GM21529 (cell line): Measurements from ENCODE around the gene MGA.

Experiments used
- ATAC-seq: cut with Tn5 transposase; IDR thresholded peaks from one replicate; pipeline ENCODE4 v1.9.1; 2021; ENCODE audit not compliant: unreplicated experiment

Gene MGA

DNA sequence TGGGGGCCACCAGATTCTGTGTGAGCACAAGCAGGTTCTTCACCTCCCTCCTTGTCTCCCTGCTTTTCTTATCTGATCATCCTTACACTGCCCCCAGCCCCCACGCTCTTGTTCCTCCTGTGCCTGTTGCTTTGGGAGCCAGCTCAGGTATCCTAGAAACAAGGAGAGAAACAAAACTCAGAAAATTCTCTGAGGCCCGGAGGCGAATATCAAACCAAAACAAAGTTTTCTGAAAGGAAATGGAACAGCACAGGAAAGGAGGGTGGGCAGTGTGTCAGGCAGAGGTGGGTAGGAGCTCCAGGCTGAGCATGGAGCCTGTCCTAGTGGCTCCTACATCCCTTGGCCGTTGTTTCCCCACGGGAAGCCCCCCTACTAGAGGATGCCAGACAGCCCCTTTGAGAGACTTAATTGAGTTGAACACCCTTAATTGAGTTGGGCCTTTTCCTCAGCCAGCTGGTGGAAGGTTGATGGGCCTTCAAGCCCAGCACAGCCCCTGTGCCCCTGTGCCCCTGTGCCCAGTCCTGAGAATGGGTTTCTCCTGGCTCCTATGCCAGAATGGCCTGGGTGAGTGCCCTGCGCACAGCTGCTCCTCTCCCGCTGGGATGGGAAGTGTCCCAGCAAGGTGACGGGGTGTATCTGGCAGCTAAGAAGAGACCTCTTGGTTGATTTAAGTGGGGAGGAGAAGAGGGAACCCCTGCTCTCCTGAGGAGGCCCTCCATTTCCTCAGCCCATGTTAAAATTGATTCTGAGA, 144.9 kb downstream of the MGA start:
- ATAC-seq, result no peak

- ATAC-seq, result no peak
Observed at GRCh38 chr15:41805711-41806110, 145.5 kb downstream of the MGA start.

DNA sequence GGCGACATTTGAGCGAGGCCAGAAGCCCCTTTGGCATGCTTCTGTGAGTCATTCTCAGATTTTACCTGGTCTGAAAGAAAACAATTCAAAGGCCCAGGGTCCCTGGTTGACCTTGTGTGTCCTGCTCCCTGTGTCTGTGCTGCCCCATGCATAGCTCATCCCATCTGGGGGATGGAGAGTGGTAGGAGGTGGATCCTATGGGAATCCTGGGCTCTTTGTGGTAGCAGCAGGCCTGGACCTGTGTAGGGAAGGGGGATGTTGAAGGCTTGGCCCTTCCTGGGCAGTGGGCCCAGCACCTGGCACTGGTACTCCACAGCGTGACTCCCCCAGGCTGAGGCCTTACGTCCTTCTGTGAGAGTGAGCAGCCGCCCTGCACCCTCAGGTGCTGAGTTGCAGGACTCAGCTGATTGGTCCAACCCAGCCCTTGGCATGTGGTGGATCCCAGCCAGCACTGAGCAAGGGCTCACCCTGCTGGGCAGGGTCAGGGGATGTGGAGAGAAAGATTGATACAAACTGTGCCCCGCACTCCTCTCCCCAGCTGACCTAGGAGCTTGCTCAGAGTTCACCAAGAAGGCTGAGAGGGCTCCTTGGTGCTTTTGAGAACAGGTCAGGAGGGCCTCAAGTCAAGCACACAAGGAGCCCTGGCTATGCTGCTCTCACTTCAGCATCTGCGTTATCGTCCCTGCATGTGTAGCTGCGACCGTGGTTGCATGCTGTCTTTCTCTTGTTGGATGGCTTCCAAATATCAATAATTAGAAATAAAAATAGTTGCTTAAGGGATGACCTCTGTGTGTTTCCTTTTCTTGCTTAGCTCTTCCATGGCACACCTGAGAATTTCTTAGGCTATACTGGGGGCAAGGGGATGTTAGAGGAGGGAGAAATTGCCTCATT, 146.3 kb downstream of the MGA start:
- no peak for ATAC-seq

DNA sequence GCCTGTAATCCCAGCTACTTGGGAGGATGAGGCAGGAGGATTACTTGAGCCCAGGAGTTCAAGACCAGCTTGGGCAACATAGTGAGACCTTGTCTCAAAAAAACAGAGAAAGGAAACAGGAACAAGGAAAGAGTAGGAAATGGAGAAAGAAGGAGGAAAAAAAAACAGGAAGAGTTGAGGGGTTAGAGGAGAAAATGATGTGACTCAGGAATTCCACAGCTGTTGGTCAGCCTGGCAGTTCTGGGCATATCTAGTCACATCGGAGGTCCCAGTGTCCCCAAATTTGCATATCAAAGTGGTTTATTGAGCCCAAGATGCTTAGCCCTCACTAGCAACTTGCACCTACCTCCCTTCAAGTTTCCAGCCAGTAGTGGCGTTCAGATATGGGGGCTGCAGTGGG, 148.9 kb downstream of the MGA start:
- no peak for ATAC-seq

DNA sequence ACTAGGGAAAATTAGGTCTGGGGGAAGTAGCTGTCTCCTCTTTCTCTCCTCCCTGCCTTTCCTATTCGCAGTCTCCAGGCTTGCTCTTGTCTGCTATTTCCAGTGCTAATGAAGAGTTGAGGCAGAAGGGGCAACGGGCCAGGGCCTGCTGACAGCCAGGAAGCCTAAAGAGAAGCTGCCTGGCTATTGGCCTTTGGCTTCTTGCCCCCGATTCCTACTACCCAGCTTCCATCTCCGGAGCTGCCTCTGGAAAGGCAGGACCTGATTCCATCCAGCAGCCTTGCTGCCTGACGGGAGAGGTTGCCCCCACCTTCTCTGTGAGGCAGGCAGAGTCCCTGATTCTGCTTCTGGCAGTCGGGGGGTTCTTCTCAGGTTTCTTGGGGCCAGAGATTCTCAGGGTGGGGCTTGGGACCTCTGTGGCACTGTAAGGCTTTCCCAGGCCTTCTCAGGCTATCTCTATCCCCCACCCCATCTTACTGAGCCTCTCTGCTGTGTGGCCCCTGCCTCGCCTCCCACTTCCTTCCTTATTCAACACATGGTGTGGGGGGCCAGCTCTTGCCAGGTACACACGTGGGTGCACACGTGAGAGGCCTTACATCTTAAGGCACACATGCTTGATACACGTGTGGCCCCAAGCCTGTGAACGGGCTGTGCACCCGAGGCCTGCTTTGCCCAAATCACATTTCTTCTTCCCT, 149.5 kb downstream of the MGA start:
- ATAC-seq, result no peak

DNA sequence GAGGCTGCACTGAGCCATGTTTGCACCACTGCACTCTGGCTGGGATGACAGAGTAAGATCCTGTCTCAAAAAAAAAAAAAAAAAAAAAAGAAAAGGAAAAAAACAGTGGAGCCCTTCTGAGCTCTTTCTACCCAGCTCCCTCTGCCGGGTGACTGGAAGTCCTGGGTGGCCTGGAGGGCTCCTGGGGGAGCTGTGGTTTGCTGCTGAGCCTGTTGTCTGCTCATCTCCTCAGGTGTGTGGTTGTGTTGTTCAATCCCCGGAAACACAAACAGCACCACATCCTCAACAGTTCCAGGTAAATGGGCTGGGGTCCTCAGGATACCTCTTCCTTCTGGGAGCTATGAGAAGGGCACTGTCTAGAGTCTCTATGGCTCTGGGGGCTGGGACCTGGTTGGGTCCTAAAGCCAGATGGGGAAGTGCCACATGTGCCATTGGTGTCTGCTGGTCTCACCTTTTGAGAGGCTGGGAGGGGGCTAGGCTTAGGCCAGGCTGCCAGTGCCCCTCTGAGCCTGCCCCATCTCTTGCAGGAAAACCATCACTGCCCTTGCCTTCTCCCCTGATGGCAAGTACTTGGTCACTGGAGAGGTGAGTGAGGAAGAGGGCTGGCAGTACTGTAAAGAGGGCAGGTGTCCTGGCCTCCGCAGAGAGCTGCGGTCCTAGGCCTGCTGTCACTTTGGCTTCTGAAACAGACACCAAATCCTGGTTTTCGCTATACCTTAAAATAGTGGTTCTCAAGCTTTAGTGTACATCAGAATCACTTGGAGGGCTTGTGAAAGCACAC, 150.6 kb downstream of the MGA start:
- ATAC-seq, result no peak

GRCh38 chr15:41811432-41812195, 151.4 kb downstream of the MGA start:
- ATAC-seq, result no peak

GRCh38 chr15:41812820-41813375, 152.7 kb downstream of the MGA start:
- ATAC-seq, result no peak

GRCh38 chr15:41813426-41813825, 153.2 kb downstream of the MGA start:
- no peak for ATAC-seq

DNA sequence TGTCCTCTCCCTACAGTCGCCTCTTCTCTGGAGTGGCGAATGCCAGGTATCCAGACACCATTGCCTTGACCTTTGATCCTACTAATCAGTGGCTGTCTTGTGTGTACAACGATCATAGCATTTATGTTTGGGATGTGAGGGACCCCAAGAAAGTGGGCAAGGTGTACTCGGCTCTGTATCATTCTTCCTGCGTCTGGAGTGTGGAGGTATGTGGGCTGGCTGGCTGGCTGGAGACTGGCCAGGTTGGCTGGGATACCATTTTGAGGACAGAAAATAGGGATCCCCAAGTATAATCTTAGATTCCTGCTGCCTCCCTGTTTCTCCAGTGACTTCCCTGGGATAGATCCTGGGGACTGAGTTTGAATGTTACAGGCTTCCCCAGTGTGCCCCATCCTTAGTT, 154.3 kb downstream of the MGA start:
- ATAC-seq, result no peak

DNA sequence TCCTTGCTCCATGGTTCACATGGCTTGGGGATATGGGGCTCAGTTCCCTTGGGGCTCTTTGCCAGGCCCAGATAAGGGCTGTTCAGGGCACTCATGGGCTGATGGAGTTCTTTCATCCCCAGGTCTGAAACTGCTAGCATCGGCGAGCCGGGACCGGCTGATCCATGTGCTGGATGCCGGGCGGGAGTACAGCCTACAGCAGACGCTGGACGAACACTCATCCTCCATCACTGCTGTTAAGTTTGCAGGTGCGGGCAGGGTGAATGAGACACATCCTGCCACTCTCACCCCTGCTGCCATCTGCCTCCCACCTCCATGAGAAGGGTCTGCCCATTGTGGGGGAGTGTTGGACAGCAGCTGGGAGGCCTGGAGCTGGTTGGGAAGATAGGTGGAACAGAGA, 156.6 kb downstream of the MGA start:
- ATAC-seq, result no peak

DNA sequence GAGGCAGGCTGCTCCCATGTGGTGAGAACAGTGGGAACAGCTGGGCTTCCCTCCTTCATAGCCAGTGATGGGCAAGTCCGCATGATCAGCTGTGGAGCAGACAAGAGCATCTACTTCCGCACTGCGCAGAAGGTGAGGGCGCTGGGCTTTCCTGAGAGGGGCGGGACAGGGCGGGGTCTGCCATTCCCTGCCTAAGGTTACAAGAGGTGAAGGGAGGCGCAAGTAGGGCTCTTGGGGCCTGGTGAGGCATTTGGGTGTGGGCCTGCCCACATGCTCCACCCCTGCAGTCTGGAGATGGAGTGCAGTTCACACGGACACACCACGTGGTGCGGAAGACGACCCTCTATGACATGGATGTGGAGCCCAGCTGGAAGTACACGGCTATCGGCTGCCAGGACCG, 157.1 kb downstream of the MGA start:
- no peak for ATAC-seq

DNA sequence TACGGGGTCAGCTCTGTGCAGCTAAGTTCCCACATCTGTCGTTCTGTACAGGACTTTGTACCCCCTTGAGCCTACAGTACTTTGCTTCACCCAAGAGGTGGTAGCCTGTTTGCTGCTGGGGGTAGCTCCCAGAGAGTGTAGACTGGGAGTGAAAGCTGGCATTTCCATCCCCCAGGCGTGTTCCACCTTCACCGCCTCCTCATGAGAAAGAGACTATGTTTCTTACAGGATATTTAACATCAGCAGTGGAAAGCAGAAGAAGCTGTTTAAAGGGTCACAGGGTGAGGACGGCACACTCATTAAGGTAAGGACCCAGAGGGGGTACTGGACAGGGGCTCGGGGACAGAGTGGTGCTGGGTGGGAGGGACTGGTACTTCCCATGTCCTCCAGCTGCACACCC, 157.6 kb downstream of the MGA start:
- no peak for ATAC-seq

DNA sequence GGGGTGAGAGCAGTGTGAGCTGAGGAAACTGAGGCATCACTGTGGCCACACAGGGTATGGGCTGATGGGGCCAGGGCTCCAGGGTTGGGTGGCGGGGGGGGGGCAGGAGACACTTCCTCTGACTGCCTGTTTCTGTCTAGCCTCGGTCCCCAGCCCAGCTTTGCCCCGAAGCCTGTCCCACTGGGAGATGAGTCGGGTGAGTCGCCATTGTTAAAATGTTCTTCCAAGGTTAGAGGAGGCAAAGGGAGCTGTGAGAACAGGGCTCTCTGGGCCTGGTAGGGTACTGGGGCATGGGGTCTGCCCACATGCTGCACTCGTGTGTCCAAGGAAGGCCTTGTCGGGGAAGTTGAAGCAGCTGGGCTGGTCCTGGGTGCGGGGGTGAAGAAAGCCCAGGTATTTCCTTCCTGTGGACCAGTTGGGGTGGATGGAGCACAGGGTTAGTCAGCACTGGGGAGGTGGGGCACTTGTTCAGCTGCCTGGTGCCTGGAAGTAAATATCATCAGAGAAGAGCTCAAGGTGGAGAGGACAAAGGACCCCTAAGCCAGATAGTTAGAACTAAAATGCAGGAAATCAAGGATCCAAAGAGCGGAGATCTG, 159.3 kb downstream of the MGA start:
- ATAC-seq, result no peak

DNA sequence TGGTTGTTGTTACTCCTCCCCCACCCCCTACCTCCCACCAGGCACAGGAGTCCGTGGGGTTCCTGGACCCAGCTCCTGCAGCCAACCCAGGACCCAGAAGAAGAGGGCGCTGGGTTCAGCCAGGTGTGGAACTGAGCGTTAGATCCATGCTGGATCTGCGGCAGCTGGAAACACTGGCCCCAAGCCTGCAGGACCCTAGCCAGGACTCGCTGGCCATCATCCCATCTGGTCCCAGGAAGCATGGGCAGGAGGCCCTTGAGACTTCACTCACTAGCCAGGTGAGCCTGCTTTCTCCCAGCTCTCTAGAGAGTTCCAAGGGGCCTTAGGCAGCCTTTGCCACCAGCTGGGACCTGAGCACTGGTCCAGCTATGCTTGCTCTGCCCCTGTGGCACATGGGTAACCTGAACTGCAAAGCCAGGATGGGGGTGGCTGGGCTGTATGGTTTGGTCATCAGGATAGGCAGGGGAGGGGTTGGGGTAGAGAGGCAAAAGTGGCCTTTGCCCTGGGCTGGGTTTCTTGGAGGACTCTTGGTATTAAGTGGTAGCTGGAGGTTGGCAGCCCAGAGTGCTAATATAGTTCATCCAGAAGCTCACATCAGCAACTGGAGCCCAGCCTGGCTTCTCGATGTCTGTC, 160.7 kb downstream of the MGA start:
- ATAC-seq, result no peak

DNA sequence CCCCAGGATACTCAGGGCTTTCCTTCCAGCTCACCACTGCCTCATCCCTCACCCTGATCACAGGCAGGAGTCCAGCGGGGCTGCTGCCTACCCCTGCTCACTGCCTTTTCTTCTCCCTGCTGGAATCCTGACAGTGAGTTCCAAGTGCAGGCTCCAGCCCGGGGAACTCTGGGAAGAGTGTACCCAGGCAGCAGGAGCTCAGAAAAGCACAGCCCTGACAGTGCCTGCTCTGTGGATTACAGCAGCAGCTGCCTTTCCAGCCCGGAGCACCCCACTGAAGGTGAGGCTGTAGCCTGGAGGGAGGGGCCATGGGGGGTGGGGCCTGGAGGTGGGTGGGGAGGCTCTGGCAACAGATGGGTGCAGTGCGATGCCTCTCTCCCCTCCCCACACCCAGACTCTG, 161.6 kb downstream of the MGA start:
- ATAC-seq, result no peak

DNA sequence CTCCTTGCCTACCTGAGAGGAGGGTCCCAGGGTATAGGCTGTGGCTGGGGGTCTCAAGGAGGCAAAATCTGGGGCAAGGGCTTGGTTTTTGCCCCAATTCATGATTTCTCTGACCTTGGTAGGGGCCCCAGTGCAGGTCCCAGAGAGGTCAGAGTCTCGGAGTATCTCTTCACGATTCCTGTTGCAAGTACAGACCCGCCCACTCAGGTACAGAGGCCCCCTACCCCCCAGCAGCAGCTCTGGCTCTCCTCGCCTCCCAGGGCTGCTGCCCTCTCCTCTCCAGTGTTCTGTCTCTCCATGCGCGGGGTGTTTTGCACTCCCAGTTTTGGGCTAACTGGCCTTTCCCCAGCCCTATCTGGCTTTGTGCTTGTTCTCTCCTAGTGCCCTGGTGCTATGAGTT, 162.3 kb downstream of the MGA start:
- ATAC-seq, result no peak
